Activated naive CD8-positive, alpha-beta T cell treated with anti-CD3 and anti-CD28 coated beads for 36 hours (primary cell): ENCODE results near the gene TTC39B. TPM values are rescaled to one million over a fixed set of nuclear protein-coding genes. Genes with fewer than 3 reads are reported as not detected.

ENCODE experiments used
- DNase-seq: peaks from one replicate; pipeline ENCODE4 v3.0.0; 2021
- H3K27ac Mint-ChIP-seq: one replicate; pipeline ENCODE4 v1.8.0; 2022; ENCODE audit warnings: mild to moderate bottlenecking, moderate library complexity, mixed read lengths
- H3K27me3 Mint-ChIP-seq: one replicate; pipeline ENCODE4 v1.8.0; 2022; ENCODE audit warnings: mild to moderate bottlenecking, mixed read lengths
- H3K36me3 Mint-ChIP-seq: one replicate; pipeline ENCODE4 v1.8.0; 2021; ENCODE audit warnings: mild to moderate bottlenecking, mixed read lengths
- H3K4me1 Mint-ChIP-seq: one replicate; pipeline ENCODE4 v1.8.0; 2021; ENCODE audit warnings: mixed read lengths
- H3K4me3 Mint-ChIP-seq: one replicate; pipeline ENCODE4 v1.8.0; 2022; ENCODE audit warnings: mild to moderate bottlenecking, moderate library complexity, mixed read lengths
- H3K9me3 Mint-ChIP-seq: one replicate; pipeline ENCODE4 v1.8.0; 2022; ENCODE audit warnings: mixed read lengths
- total RNA-seq, 2 experiments: library from RNA; stranded (reverse); gene quantifications; one replicate each; pipeline ENCODE4 v1.2.3, GENCODE V29; 2021

The TTC39B gene
- total RNA-seq, 2 experiments from 2014 or later: 16.2 to 17.3 TPM

DNA sequence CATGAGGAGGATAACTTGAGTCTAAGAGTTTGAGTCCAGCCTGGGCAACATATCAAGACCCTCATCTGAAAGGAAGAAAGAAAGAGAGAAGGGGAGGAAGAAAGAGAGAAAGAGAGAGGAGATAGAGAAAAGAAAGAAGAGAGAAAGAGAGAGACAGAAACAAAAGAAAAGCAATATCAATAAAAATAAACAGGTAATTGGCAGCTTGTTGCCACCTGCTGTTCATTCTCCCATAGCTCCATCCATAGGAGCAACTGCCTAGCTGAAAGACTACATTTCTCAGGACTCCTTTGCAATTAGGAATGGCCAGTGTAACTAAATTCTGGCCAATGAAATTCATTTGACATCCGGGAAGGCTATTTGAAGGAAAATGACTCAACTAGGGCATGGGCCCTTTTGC lies 4.6 kb upstream of the TTC39B start:
- Mint-ChIP-seq H3K4me3 (no peak overlapping the region), H3K36me3 (no peaks in the 10 kb centered on the region), H3K27ac (peak overlapping the region; percentile 27), H3K27me3 (no peaks in the 10 kb centered on the region), H3K9me3 (peaks cover 5% of the 10 kb centered on the region), H3K4me1 (peaks cover 32% of the 10 kb centered on the region)
- no peak for DNase-seq

DNA sequence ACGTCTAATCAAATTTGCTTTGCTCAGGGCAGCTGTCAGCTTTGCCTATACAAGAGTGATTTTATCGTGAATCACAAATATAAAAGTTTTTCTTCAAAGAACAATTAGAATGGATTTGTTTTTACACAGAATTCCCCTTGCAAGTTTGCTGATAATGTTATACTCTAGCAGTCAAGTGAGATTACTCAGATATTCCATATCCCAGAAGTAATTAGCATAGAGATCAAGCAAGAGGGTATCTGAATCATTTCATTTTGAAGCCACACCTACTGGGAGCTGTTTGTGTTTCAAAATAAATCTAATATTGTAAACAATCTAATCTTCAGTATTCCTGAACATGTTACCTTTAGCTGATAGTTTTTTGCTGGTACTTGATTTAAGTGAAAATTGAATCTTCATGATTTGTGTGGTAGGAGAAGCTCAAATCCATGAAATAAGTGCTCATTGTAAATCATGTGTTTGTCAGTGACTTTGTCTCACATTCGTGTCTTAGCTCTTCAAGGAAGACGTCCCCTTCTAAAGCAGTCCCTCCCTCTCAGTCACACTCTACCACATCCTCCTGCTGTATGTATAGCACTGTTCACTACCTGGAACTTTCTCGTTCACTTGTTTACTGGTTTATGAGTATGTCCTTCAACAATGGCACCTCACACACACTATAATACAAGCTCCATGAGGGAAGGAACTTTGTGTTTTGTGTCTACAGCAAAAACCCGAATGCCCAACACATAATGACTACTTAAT lies 3.3 kb upstream of the TTC39B start:
- no peak for DNase-seq
- peak overlapping the region; percentile 15 for H3K4me3 Mint-ChIP-seq
- peaks cover 39% of the 10 kb centered on the region for H3K4me1 Mint-ChIP-seq
- H3K9me3 Mint-ChIP-seq: peaks cover 5% of the 10 kb centered on the region
- peak overlapping the region; percentile 81 for H3K27ac Mint-ChIP-seq
- H3K36me3 Mint-ChIP-seq: peaks cover 8% of the 10 kb centered on the region
- H3K27me3 Mint-ChIP-seq: no peaks in the 10 kb centered on the region

GRCh38 chr9:15308511-15308910 lies 1.5 kb upstream of the TTC39B start:
- H3K27me3 Mint-ChIP-seq: no peaks in the 10 kb centered on the region
- H3K4me1 Mint-ChIP-seq: peaks cover 52% of the 10 kb centered on the region
- peaks cover 11% of the 10 kb centered on the region for H3K36me3 Mint-ChIP-seq
- peak overlapping the region; percentile 38 for H3K27ac Mint-ChIP-seq
- DNase-seq: no peak
- H3K9me3 Mint-ChIP-seq: peaks cover 5% of the 10 kb centered on the region
- H3K4me3 Mint-ChIP-seq: no peak overlapping the region

- Mint-ChIP-seq H3K27ac (peak overlapping the region; percentile 68), H3K36me3 (peaks cover 11% of the 10 kb centered on the region), H3K4me3 (peak overlapping the region; percentile 89), H3K27me3 (no peaks in the 10 kb centered on the region), H3K4me1 (peaks cover 52% of the 10 kb centered on the region), H3K9me3 (peaks cover 2% of the 10 kb centered on the region)
- no peak for DNase-seq
Measured at GRCh38 chr9:15307523-15307841, 466 bp upstream of the TTC39B start.

GRCh38 chr9:15306068-15306756 lies 804 bp downstream of the TTC39B start:
- Mint-ChIP-seq H3K4me3 (peak overlapping the region; percentile 89), H3K9me3 (peaks cover 2% of the 10 kb centered on the region), H3K27me3 (no peaks in the 10 kb centered on the region), H3K4me1 (peaks cover 51% of the 10 kb centered on the region), H3K27ac (peak overlapping the region; percentile 88), H3K36me3 (peaks cover 17% of the 10 kb centered on the region)
- DNase-seq: peak; percentile 51

DNA sequence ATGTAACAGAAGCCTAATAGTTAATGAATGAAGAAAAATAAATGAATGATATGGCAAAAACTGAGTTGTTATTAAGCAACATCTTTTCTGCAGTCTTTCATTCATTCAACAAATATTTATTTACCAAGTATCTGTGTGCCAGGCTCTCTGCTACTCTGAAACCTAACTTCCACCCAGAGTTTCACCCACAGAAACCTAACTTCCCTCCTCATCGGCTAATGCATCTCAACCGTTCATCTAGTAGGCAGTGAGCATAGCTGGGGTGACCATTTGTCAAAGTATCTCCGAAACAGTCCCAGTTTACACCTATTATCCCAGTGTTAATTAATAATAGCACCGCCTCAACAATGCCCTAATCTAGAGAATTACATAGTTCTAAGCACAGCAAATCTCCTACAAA lies 1.5 kb downstream of the TTC39B start:
- Mint-ChIP-seq H3K36me3 (peaks cover 21% of the 10 kb centered on the region), H3K4me1 (peaks cover 52% of the 10 kb centered on the region), H3K9me3 (peaks cover 5% of the 10 kb centered on the region), H3K27me3 (no peaks in the 10 kb centered on the region), H3K4me3 (peak overlapping the region; percentile 89), H3K27ac (peak overlapping the region; percentile 88)
- DNase-seq: no peak

GRCh38 chr9:15304632-15305031 lies 2.4 kb downstream of the TTC39B start:
- peaks cover 51% of the 10 kb centered on the region for H3K4me1 Mint-ChIP-seq
- DNase-seq: no peak
- H3K27ac Mint-ChIP-seq: peak overlapping the region; percentile 37
- H3K36me3 Mint-ChIP-seq: peaks cover 21% of the 10 kb centered on the region
- H3K9me3 Mint-ChIP-seq: peaks cover 5% of the 10 kb centered on the region
- no peaks in the 10 kb centered on the region for H3K27me3 Mint-ChIP-seq
- no peak overlapping the region for H3K4me3 Mint-ChIP-seq

GRCh38 chr9:15300218-15300617 lies 6.8 kb downstream of the TTC39B start:
- peak overlapping the region; percentile 64 for H3K4me3 Mint-ChIP-seq
- H3K27ac Mint-ChIP-seq: peak overlapping the region; percentile 95
- no peaks in the 10 kb centered on the region for H3K27me3 Mint-ChIP-seq
- peaks cover 19% of the 10 kb centered on the region for H3K9me3 Mint-ChIP-seq
- peaks cover 68% of the 10 kb centered on the region for H3K4me1 Mint-ChIP-seq
- H3K36me3 Mint-ChIP-seq: peaks cover 40% of the 10 kb centered on the region
- DNase-seq: no peak

DNA sequence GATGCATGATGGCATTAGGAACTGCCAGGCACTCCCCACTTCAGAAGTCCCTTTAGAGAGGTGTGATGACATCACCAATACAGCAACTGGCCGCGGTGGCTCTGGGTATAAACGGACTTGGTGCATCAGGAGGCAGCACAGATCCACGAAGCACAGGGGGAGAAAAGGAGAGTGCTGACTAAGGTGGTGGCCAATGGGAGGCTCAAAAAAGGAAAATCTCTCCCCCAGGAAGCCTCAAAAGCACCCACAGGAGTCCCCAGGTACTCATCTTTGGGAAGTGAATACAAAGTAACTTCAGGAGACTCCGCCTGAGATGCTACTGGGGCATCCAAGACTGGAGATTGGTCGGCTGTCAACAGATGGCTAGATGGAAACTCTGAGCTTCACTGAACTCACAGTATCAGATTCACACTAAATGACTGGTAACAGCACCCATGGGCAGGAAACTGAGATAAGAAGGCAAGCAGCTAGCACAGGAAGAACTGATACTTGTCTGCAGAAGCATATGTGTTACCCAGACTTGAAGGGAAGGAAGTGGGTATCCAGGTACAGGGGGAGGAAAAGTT lies 7.6 kb downstream of the TTC39B start:
- peaks cover 40% of the 10 kb centered on the region for H3K36me3 Mint-ChIP-seq
- DNase-seq: peak; percentile 70
- H3K27ac Mint-ChIP-seq: peak overlapping the region; percentile 95
- peak overlapping the region; percentile 64 for H3K4me3 Mint-ChIP-seq
- peaks cover 68% of the 10 kb centered on the region for H3K4me1 Mint-ChIP-seq
- H3K27me3 Mint-ChIP-seq: no peaks in the 10 kb centered on the region
- H3K9me3 Mint-ChIP-seq: peaks cover 19% of the 10 kb centered on the region

DNA sequence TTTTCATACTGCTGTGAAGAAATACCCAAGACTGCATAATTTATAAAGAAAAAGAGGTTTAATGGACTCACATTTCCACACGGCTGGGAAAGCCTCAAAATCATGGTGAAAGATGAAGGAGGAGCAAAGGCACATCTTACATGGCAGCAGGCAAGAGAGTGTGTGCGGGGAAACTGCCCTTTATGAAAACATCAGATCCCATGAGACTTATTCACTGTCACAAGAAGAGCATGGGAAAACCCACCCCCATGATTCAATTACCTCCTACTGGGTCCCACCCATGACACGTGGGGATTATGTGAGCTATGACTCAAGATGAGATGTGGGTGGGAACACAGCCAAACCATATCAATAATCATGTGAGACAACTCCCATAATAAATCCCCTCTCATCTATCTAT lies 8.7 kb downstream of the TTC39B start:
- peak overlapping the region; percentile 95 for H3K27ac Mint-ChIP-seq
- H3K9me3 Mint-ChIP-seq: peaks cover 17% of the 10 kb centered on the region
- H3K27me3 Mint-ChIP-seq: no peaks in the 10 kb centered on the region
- H3K4me1 Mint-ChIP-seq: peaks cover 74% of the 10 kb centered on the region
- peak overlapping the region; percentile 64 for H3K4me3 Mint-ChIP-seq
- H3K36me3 Mint-ChIP-seq: peaks cover 45% of the 10 kb centered on the region
- no peak for DNase-seq

DNA sequence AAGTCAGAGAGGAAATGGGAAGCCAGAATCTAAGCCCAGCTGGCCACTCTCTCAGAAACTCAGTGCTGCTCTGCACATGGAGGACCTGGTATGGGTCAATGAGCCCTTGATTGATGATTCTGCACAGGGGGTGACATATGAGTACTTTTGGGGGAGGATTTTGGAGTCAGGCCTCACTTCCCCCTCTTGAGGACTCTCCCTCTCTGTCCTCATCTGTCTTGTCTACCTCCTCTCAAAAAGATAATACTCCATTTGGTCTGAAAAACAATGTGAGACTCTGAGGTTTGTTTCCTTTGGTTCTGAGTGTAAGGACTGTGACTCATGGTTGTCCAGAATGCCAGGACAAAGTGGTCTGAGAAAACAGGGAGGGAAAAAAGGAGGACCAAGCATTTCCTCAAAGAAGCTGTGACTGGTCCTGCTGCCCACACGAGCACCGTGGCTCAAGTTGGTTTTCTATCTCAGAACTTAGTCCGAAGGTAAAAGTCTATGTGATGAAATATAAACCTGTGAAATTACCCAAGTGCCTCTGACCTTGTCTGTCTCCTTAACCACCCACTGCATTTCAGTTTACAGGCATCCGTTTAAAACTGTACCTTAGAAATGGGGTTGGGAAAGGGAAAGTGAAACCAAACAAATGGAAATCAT lies 11.1 kb downstream of the TTC39B start:
- Mint-ChIP-seq H3K4me1 (peaks cover 80% of the 10 kb centered on the region), H3K27ac (peak overlapping the region; percentile 95), H3K4me3 (peak overlapping the region; percentile 55), H3K36me3 (peaks cover 47% of the 10 kb centered on the region), H3K9me3 (peaks cover 22% of the 10 kb centered on the region), H3K27me3 (no peaks in the 10 kb centered on the region)
- DNase-seq: no peak

GRCh38 chr9:15294604-15295003 lies 12.4 kb downstream of the TTC39B start:
- Mint-ChIP-seq H3K4me3 (peak overlapping the region; percentile 5), H3K27ac (peak overlapping the region; percentile 95), H3K27me3 (no peaks in the 10 kb centered on the region), H3K4me1 (peaks cover 71% of the 10 kb centered on the region), H3K9me3 (peaks cover 28% of the 10 kb centered on the region), H3K36me3 (peaks cover 52% of the 10 kb centered on the region)
- no peak for DNase-seq

GRCh38 chr9:15293804-15294316 lies 13.2 kb downstream of the TTC39B start:
- Mint-ChIP-seq H3K36me3 (peaks cover 51% of the 10 kb centered on the region), H3K27ac (peak overlapping the region; percentile 95), H3K9me3 (peaks cover 26% of the 10 kb centered on the region), H3K4me3 (peak overlapping the region; percentile 70), H3K27me3 (no peaks in the 10 kb centered on the region), H3K4me1 (peaks cover 64% of the 10 kb centered on the region)
- no peak for DNase-seq

DNA sequence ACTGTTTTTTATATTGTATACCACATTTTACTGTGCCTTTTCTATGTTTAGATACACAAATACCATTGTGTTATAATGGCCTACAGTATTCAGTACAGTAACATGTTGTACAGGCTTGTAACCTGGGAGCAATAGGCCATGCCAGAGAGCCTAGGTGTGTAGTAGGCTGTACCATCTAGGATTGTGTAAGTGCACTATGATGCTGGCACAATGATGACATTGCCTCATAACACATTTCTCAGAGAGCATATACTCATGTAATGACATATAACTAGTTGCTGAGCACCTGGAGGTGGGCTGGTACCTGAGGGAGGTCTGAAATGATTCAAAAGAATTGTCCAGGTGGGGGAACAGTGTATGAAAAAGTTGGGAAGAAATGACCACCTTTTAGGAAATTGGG lies 13.9 kb downstream of the TTC39B start:
- Mint-ChIP-seq H3K9me3 (peaks cover 18% of the 10 kb centered on the region), H3K27me3 (no peaks in the 10 kb centered on the region), H3K4me1 (peaks cover 60% of the 10 kb centered on the region), H3K4me3 (peak overlapping the region; percentile 70), H3K36me3 (peaks cover 47% of the 10 kb centered on the region), H3K27ac (peak overlapping the region; percentile 95)
- DNase-seq: no peak

GRCh38 chr9:15289603-15290002 lies 17.4 kb downstream of the TTC39B start:
- no peak for DNase-seq
- no peak overlapping the region for H3K4me3 Mint-ChIP-seq
- H3K27me3 Mint-ChIP-seq: no peaks in the 10 kb centered on the region
- H3K27ac Mint-ChIP-seq: no peak overlapping the region
- peaks cover 39% of the 10 kb centered on the region for H3K4me1 Mint-ChIP-seq
- H3K36me3 Mint-ChIP-seq: peaks cover 44% of the 10 kb centered on the region
- H3K9me3 Mint-ChIP-seq: peaks cover 13% of the 10 kb centered on the region
